GM21390 (cell line): Measurements from ENCODE around the gene AXDND1.

Experiments
- ATAC-seq: cut with Tn5 transposase; IDR thresholded peaks from one replicate; pipeline ENCODE4 v1.9.1; 2021; ENCODE audit not compliant: unreplicated experiment

The AXDND1 gene

GRCh38 chr1:179550746-179551682 is 185.2 kb downstream of the AXDND1 start:
- ATAC-seq: no peak

- ATAC-seq: no peak
Observed at GRCh38 chr1:179554427-179554826, 188.7 kb downstream of the AXDND1 start.

DNA sequence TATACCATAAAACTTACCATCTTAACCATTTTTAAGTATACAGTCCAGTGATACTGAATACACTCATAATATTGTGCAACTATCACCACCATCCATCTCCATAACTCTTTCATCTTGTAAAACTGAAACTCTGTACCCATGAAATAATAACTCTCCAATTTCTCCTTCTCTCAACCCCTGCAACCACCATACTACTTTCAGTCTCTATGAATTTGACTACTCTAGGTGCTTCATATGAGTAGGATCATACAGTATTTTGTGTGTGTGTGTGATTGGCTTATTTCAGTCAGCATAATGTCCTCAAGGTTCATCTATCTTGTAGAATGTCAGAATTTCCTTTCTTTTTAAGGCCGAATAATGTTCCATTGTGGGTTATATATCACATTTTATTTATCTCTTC is 192.3 kb downstream of the AXDND1 start:
- ATAC-seq: no peak

DNA sequence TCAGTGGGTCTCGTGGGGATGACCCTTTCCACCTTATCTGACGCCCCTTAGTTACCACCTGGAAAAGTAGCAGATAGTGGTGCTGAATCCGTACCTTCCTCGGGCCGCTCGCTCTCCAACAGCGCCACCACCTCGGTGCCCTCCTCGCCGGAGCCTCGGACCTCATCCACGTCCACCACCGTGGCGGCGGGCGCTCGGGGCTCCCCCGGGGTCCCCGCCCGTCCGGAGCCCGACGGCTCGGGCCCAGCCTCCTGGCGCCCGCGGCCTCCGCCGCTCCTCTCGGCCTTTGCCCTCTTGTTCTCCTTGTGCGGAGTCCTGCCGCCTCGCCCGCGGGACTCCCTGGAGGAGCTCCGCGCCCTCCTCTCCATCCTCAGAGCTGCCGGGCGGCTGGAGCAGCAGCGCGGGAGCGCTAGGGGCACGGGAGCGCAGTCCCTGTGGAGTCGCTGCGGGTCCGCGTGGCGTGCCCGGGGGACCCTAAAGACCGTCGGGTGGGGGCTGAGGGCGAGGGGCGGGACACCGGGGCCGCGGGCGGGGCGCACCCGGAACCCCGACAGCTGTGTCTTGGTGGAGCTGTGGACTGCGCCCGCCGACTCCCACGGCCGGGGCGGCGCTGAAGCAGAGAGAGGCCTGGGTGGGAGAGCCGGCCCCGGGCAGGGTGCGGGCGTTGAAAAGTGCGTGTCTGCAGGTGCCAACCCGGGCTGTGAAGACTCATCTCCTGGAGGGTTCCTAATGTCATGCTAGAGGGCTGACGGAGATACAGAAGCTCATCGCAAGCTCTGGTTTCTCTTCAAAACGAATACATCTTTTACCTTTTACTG is 209.9 kb downstream of the AXDND1 start, which contains the start of gene NPHS2:
TSS of gene NPHS2 (minus strand) at position 452 of the 818 bp plus-strand sequence. CDS start at position 368, 84 bp downstream.
- ATAC-seq: no peak

DNA sequence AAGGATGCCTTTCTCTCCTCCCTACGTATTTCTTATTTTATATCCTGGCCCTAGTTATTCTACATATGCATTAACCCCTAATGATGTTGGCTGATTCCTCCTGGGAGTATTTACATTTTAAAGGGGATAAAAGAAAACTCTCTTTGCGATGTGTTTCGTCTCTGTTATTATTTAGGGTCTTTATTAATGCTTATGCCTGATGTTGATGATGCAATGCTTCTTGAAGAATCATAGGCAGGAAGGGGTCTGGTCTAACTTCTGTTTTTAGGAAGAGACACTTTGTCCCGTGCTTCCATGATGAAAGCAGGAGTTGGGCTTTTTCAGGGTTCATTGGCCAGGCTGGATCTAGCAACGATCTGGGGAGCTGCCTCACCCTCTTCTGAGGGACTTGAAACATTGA is 210.7 kb downstream of the AXDND1 start:
- ATAC-seq: no peak

DNA sequence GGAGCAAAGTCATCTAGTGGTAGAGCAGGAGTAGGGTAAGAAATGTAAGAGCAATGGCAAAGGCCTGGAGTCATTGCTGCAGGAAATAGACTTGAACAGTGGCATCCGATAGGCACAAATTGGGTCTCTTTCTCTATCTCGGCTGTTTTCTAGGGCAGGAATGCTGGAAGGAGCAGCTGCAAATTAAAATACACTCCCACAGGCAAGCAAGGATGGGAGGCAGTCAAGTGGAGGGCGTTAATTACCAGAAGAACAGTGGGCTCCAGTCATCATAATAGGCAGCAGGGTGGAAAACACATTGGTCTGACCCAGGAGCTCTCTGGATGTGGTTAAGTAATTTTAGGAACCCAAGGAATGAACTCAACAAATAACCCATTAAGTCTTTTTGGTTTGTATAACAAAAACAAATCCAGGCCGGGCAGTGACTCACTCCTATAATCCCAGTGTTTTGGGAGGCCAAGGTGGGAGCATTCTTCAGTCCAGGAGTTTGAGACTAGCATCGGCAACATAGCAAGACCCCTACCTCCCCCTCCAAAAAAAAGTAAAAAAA is 218.1 kb downstream of the AXDND1 start:
- ATAC-seq: no peak

DNA sequence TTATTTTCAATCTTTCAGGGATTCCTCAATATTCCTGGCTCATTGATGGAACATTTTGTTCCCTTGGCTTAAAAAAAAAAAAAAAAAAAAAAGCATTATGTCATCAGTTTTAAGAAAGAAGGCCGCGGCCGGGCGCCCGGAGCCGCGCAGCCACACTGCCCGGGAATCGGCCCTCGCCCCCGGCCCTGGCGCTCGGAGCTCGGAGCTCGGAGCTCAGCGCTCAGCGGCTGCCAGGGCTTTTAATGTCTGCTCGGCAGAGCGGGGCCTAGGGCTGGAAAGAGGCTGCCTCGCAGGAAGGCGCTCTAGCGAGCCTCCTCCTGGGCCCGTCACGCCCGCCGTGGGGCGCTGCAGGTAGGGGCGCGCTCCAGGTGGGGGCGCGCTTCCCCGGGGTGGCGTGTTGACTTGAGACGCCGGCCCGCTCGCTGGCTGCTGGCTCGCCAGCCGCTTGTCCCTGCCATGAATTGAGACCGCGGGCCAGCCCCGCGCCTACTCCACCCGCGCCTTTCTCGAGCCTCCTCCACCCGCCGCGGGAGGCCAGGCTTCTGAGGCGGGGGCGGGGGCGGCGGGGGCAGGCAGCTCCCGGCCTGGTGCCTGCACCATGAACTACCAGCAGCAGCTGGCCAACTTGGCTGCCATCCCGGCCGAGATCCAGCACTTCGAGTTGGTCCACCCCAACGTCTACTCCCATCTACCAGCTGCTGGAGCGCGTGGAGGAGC is 220.5 kb downstream of the AXDND1 start:
- ATAC-seq: no peak

GRCh38 chr1:179587336-179587735 is 221.6 kb downstream of the AXDND1 start:
- no peak for ATAC-seq

GRCh38 chr1:179588425-179589024 is 222.8 kb downstream of the AXDND1 start:
- no peak for ATAC-seq

DNA sequence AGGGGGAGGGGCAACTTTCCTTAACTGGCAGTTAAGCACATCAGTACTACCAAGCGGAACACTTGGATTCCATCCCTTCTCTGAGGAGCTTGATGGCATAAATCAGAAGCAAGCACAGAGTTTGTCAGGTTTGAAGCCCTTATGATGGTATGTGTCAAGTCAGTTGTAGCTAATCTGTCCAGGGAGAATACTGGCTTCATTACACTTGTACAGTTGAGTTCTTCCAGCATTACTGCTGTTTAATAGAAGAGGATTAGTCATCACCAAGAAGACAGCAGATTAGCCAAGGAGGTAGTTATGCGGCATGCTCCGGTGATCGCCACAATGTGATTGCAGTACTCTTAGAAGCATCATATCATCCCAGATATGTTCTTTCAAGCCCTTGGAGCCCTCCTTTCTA is 223.7 kb downstream of the AXDND1 start:
- ATAC-seq: no peak

DNA sequence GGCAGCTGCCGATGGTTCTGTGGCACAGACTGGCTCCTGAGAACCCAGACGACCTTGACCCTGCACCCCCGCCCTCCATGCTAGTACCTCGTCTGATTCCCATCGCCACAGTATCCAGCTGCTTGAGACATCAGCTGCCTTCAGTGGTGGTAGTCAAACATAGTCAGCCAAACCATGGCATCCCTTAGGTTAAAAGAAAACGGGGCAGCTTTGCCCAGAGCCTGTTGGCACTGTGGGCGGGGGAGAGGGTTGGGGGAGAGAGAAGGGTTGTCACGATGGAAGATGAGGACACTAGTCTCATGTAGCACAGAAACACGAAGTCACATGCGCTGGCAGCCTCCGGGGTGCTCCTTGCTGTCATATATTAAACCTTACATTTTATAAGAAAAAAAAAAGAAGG is 224.9 kb downstream of the AXDND1 start:
- no peak for ATAC-seq

DNA sequence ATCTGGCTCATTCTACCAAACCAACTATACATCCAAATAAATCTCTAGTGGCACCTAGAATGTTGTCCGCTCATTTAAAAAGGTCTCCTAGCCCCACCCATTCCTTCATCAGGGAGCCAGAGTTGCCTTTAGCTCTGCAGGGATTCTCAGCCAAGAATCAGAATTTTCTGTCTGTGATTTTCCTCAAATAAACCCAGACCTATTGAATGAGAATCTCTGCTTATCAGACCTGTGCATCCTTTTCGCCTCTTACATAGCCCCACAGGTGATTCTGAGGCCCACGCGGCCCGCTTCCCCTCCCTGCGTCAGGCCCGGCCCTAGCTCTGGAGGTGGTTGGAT is 225.5 kb downstream of the AXDND1 start:
- ATAC-seq: no peak

- no peak for ATAC-seq
Observed at GRCh38 chr1:179591592-179592580, 226.1 kb downstream of the AXDND1 start, which contains the start of gene TDRD5. Gene TDRD5, plus strand, starts transcription at chr1:179591832. Its CDS starts 784 bp downstream, at chr1:179592616.

DNA sequence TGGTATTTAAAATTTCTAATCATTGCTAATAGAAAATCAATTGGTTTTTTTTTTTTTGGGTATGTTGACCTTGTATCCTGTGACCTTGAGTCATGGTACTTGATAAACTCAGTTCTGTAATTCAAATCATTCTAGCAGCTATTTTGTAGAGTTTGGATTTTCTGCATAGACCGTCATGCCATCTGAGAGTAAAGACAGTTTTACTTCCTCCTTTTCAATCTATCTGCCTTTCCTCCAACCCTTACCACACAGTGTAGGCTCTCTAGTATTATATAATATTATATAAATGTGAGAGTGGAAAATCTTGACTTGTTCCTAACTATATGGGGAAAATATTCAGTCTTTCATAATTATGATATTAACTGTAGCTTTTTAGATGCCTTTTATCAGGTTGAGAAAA is 232.9 kb downstream of the AXDND1 start:
- ATAC-seq: no peak

- no peak for ATAC-seq
Observed at GRCh38 chr1:179599623-179600249, 234.0 kb downstream of the AXDND1 start.

DNA sequence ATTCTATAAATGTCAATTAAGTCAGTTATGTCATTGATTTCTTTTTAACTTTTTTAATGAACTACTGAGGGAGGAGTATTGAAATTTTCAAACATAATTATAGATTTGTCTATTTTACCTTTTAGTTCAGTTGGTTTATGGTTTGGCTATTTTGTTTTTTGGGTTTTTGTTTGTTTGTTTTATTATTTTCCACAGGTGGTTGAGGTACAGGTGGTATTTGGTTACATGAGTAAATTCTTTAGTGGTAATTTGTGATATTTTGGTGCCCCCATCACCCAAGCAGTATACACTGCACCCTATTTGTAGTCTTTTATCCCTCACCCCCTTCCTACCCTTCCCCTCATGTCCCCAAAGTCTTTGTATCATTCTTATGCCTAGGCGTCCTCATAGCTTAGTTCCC is 235.3 kb downstream of the AXDND1 start:
- no peak for ATAC-seq
